ENCODE data around the gene WNT1.

DNA sequence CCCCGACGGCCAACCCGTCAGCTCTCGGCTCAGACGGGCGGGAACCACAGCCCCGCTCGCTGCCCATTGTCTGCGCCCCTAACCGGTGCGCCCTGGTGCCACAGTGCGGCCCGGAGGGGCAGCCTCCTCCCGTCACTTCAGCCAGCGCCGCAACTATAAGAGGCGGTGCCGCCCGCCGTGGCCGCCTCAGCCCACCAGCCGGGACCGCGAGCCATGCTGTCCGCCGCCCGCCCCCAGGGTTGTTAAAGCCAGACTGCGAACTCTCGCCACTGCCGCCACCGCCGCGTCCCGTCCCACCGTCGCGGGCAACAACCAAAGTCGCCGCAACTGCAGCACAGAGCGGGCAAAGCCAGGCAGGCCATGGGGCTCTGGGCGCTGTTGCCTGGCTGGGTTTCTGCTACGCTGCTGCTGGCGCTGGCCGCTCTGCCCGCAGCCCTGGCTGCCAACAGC, at the start of gene WNT1:
- TF ChIP-seq, protein P1, sequence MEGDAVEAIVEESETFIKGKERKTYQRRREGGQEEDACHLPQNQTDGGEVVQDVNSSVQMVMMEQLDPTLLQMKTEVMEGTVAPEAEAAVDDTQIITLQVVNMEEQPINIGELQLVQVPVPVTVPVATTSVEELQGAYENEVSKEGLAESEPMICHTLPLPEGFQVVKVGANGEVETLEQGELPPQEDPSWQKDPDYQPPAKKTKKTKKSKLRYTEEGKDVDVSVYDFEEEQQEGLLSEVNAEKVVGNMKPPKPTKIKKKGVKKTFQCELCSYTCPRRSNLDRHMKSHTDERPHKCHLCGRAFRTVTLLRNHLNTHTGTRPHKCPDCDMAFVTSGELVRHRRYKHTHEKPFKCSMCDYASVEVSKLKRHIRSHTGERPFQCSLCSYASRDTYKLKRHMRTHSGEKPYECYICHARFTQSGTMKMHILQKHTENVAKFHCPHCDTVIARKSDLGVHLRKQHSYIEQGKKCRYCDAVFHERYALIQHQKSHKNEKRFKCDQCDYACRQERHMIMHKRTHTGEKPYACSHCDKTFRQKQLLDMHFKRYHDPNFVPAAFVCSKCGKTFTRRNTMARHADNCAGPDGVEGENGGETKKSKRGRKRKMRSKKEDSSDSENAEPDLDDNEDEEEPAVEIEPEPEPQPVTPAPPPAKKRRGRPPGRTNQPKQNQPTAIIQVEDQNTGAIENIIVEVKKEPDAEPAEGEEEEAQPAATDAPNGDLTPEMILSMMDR (conservative IDR thresholded peaks at IDR 0.05; ENCODE audit: low read depth, low read length), result no peak
- no peak for TF ChIP-seq CEBPB (IDR thresholded peaks at IDR 0.05; ENCODE audit: low read depth, low read length)

Data from IMR-90 (cell line).